Nephron progenitor cell (in vitro differentiated cells): ENCODE data around the gene CELF4.

Experiments used
- DNase-seq: peaks from one replicate; pipeline ENCODE4 v3.0.0; 2021
- H3K27ac Mint-ChIP-seq: 2 replicates; pipeline ENCODE4 v1.8.0; 2021; ENCODE audit warnings: mild to moderate bottlenecking, moderate library complexity, mixed read lengths
- H3K27me3 Mint-ChIP-seq: 2 replicates; pipeline ENCODE4 v1.8.0; 2021; ENCODE audit warnings: mild to moderate bottlenecking, low read depth, mixed read lengths; ENCODE audit not compliant: poor library complexity
- H3K36me3 Mint-ChIP-seq: 2 replicates; pipeline ENCODE4 v1.8.0; 2021; ENCODE audit warnings: low read depth, mixed read lengths
- H3K4me1 Mint-ChIP-seq: 2 replicates; pipeline ENCODE4 v1.8.0; 2021; ENCODE audit warnings: mixed read lengths
- H3K4me3 Mint-ChIP-seq: 2 replicates; pipeline ENCODE4 v1.8.0; 2021; ENCODE audit warnings: mild to moderate bottlenecking, moderate library complexity, mixed read lengths
- H3K9me3 Mint-ChIP-seq: 2 replicates; pipeline ENCODE4 v1.8.0; 2021; ENCODE audit warnings: mild to moderate bottlenecking, moderate library complexity, mixed read lengths
- TF ChIP-seq, protein P1 (sequence below): fragments of 200-600 bp; sonication (generic); IDR thresholded peaks from 2 replicates; pipeline ENCODE4 v1.5.0; 2021; ENCODE audit warnings: antibody characterized with exemption

The CELF4 gene

DNA sequence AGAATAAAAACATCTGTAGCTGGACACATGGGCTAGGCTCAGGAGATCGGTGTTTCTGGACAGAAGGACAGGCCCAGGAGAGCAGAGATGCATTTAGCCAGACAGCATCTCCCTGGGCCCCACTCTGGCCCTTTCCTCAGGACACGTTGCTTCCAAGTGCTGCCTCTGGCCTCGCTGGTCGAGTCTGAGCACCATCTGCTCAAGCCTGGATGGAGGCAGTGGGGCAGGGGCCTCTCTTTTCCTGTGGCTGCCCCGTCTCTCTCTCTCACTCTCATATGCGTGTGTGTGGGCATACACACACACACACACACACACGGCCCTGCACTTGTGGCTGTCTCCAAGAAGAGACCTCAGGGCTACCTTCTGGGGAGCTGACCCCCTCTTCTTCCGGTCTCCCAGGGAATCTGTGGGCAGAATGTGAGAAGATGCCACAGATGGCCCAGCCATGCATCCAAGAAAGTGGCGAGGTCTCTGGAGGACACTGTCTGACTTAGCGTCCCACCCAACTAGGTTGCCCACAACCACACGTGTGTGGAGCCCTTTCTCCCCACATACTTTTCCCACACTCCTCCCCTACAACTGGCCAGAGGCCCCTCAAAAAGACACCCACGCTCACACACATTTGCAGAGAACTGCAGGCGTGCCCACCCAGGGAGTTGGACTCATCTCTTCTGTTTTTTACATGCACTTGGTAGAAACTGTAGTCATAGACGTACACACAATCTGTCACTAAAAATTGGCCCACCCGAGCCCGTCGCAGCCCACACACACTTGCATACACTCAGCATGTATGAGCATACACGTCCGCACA is 19.9 kb downstream of the CELF4 start:
- H3K4me1 Mint-ChIP-seq, result peaks cover 11% of the 10 kb centered on the region
- H3K9me3 Mint-ChIP-seq, result no peaks in the 10 kb centered on the region
- peaks cover 24% of the 10 kb centered on the region for H3K27me3 Mint-ChIP-seq
- DNase-seq, result no peak
- H3K36me3 Mint-ChIP-seq, result no peaks in the 10 kb centered on the region
- TF ChIP-seq, protein P1, sequence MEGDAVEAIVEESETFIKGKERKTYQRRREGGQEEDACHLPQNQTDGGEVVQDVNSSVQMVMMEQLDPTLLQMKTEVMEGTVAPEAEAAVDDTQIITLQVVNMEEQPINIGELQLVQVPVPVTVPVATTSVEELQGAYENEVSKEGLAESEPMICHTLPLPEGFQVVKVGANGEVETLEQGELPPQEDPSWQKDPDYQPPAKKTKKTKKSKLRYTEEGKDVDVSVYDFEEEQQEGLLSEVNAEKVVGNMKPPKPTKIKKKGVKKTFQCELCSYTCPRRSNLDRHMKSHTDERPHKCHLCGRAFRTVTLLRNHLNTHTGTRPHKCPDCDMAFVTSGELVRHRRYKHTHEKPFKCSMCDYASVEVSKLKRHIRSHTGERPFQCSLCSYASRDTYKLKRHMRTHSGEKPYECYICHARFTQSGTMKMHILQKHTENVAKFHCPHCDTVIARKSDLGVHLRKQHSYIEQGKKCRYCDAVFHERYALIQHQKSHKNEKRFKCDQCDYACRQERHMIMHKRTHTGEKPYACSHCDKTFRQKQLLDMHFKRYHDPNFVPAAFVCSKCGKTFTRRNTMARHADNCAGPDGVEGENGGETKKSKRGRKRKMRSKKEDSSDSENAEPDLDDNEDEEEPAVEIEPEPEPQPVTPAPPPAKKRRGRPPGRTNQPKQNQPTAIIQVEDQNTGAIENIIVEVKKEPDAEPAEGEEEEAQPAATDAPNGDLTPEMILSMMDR, result no peak
- H3K27ac Mint-ChIP-seq, result no peak overlapping the region
- no peak overlapping the region for H3K4me3 Mint-ChIP-seq

DNA sequence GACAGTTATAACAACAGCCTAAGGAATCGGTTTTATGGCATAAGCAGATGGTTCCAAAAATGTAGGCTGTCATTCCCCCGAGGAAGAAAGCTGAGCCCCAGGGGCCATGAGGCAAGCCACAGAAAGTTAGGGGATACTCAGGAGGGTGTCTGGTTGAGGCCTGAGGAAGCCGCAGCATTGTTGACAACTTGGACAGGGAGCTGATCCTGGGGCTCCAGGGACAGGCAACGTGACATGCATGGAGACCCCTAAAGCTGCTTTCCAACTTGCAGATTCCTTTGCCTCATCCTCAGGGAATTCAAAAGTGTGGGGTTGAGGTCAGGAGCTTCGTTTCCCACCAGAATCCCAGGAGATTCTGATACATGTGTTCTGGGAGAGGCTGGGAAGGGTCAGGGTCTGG is 20.9 kb downstream of the CELF4 start:
- DNase-seq, result no peak
- Mint-ChIP-seq H3K4me3 (no peak overlapping the region), H3K9me3 (no peaks in the 10 kb centered on the region), H3K27ac (no peak overlapping the region), H3K36me3 (no peaks in the 10 kb centered on the region), H3K27me3 (peaks cover 29% of the 10 kb centered on the region), H3K4me1 (peaks cover 11% of the 10 kb centered on the region)
- TF ChIP-seq, protein P1, result no peak

- H3K27me3 Mint-ChIP-seq, result peaks cover 34% of the 10 kb centered on the region
- no peak overlapping the region for H3K4me3 Mint-ChIP-seq
- H3K36me3 Mint-ChIP-seq, result no peaks in the 10 kb centered on the region
- peaks cover 11% of the 10 kb centered on the region for H3K4me1 Mint-ChIP-seq
- H3K27ac Mint-ChIP-seq, result no peak overlapping the region
- TF ChIP-seq, protein P1, result no peak
- DNase-seq, result no peak
- H3K9me3 Mint-ChIP-seq, result no peaks in the 10 kb centered on the region
These were observed 21.4 kb downstream of the CELF4 start for GRCh38 chr18:37544217-37544616.

GRCh38 chr18:37543321-37543720 is 22.3 kb downstream of the CELF4 start:
- H3K4me3 Mint-ChIP-seq, result no peak overlapping the region
- TF ChIP-seq, protein P1, result no peak
- no peaks in the 10 kb centered on the region for H3K9me3 Mint-ChIP-seq
- no peaks in the 10 kb centered on the region for H3K36me3 Mint-ChIP-seq
- peaks cover 43% of the 10 kb centered on the region for H3K27me3 Mint-ChIP-seq
- H3K27ac Mint-ChIP-seq, result no peak overlapping the region
- no peak for DNase-seq
- H3K4me1 Mint-ChIP-seq, result peaks cover 18% of the 10 kb centered on the region

- Mint-ChIP-seq H3K4me3 (no peak overlapping the region), H3K4me1 (peaks cover 20% of the 10 kb centered on the region), H3K36me3 (no peaks in the 10 kb centered on the region), H3K27me3 (peaks cover 55% of the 10 kb centered on the region), H3K27ac (no peak overlapping the region), H3K9me3 (no peaks in the 10 kb centered on the region)
- TF ChIP-seq, protein P1, result no peak
- DNase-seq, result no peak
These were observed 24.1 kb downstream of the CELF4 start for GRCh38 chr18:37541517-37541916.
